Measurements from ENCODE around the gene CUL5. TPM values are rescaled to one million over a fixed set of nuclear protein-coding genes. Genes with fewer than 3 reads are reported as not detected.

The CUL5 gene
- total RNA-seq, 2 experiments from 2014 or later = 32.2 to 34.6 TPM

DNA sequence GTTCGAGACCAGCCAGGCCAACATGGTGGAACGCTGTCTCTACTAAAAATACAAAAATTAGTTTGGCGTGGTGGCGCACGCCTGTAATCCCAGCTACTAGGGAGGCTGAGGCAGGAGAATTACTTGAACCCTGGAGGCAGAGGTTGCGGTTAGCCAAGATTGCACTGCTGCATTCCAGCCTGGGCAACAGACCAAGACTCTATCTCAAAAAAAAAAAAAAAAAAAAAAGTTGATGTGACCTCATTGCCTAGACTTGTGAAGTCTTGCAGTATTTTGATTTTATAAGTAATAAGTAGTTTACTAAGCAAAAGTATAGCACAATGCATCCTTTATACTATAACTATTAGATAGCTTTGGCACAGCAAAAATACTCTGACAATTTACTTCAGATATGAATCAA lies 9.9 kb upstream of the CUL5 start:
- ChIA-PET CTCF (interaction anchor here (4.2 kb wide), 1 partner anchor 10 kb away, joined by 26 read pairs; the partner anchor contains the start of gene CUL5), POLR2A (no interaction called here)
- Mint-ChIP-seq H3K27me3 (peaks cover 1% of the 10 kb centered on the region), H3K36me3 (ENCODE audit: low read depth) (no peaks in the 10 kb centered on the region), H3K9me3 (no peaks in the 10 kb centered on the region), H3K4me1 (ENCODE audit: low read depth) (no peaks in the 10 kb centered on the region), H3K4me3 (no peak overlapping the region), H3K27ac (no peak overlapping the region)
- no peak for TF ChIP-seq CTCF (IDR thresholded peaks at IDR 0.05)
- intact Hi-C loops (cut with micrococcal nuclease) = no loop called here
- DNase-seq (no peak), ATAC-seq (no peak)

- Mint-ChIP-seq H3K4me3 (no peak overlapping the region), H3K27me3 (peaks cover 1% of the 10 kb centered on the region), H3K36me3 (ENCODE audit: low read depth) (no peaks in the 10 kb centered on the region), H3K9me3 (no peaks in the 10 kb centered on the region), H3K4me1 (ENCODE audit: low read depth) (no peaks in the 10 kb centered on the region), H3K27ac (no peak overlapping the region)
- DNase-seq = peak; percentile 56
- ChIA-PET CTCF (interaction anchor here (0.8 to 4.2 kb wide), 9 partner anchors 9 to 854 kb away, joined by 3 to 26 read pairs (median 3); partner anchors contain the start of gene CUL5), POLR2A (no interaction called here)
- intact Hi-C loops (cut with micrococcal nuclease) = no loop called here
- peak; percentile 65 for TF ChIP-seq CTCF (IDR thresholded peaks at IDR 0.05)
- ATAC-seq = peak; percentile 99
Measured at GRCh38 chr11:107999759-108000455, 8.8 kb upstream of the CUL5 start.

- H3K4me3 Mint-ChIP-seq = no peak overlapping the region
- DNase-seq = no peak
- no peak for TF ChIP-seq CTCF (IDR thresholded peaks at IDR 0.05)
- no peaks in the 10 kb centered on the region for H3K36me3 Mint-ChIP-seq (ENCODE audit: low read depth)
- peaks cover 1% of the 10 kb centered on the region for H3K27me3 Mint-ChIP-seq
- H3K9me3 Mint-ChIP-seq = no peaks in the 10 kb centered on the region
- POLR2A ChIA-PET = no interaction called here
- CTCF ChIA-PET = no interaction called here
- no peaks in the 10 kb centered on the region for H3K4me1 Mint-ChIP-seq (ENCODE audit: low read depth)
- H3K27ac Mint-ChIP-seq = no peak overlapping the region
- ATAC-seq = no peak
- intact Hi-C loops (cut with micrococcal nuclease) = no loop called here
Measured at GRCh38 chr11:108002476-108002875, 6.2 kb upstream of the CUL5 start.

DNA sequence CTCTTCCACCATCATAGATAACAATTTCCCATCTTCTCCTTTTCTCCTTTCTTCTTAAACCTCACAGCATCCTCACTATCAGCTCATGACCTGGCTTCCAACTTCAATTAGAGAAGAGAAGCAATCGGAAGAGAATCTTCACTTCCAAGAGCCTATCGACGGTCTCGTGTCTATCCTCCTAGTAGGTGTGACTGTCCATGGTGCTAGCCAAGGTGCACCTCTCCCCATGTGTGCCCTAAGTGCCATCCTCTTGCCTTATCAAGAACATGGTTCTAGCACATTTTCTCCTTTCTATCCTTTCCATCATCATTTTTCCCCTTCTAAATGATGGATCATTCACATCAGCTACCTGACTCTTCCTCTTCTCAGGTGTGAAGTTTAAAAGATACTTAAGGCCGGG lies 5.1 kb upstream of the CUL5 start:
- intact Hi-C loops (cut with micrococcal nuclease) = no loop called here
- peaks cover 3% of the 10 kb centered on the region for H3K4me1 Mint-ChIP-seq (ENCODE audit: low read depth)
- H3K9me3 Mint-ChIP-seq = no peaks in the 10 kb centered on the region
- TF ChIP-seq CTCF (IDR thresholded peaks at IDR 0.05) = no peak
- DNase-seq = no peak
- H3K4me3 Mint-ChIP-seq = no peak overlapping the region
- H3K27me3 Mint-ChIP-seq = peaks cover 1% of the 10 kb centered on the region
- no peak for ATAC-seq
- H3K36me3 Mint-ChIP-seq (ENCODE audit: low read depth) = no peaks in the 10 kb centered on the region
- POLR2A ChIA-PET = no interaction called here
- no peak overlapping the region for H3K27ac Mint-ChIP-seq
- CTCF ChIA-PET = no interaction called here

- H3K4me1 Mint-ChIP-seq (ENCODE audit: low read depth) = peaks cover 16% of the 10 kb centered on the region
Measured at GRCh38 chr11:108007819-108008218, 879 bp upstream of the CUL5 start.

More at GRCh38 chr11:108007819-108008218, 879 bp upstream of the CUL5 start:
- Mint-ChIP-seq H3K27ac (no peak overlapping the region), H3K27me3 (no peaks in the 10 kb centered on the region), H3K4me3 (peak overlapping the region; percentile 98), H3K36me3 (ENCODE audit: low read depth) (peaks cover 13% of the 10 kb centered on the region), H3K9me3 (no peaks in the 10 kb centered on the region)
- no peak for DNase-seq
- CTCF ChIA-PET = interaction anchor here (1.3 to 2.0 kb wide), 3 partner anchors 19 to 72 kb away, joined by 3 to 11 read pairs (median 9); no protein-coding TSS in a partner anchor
- POLR2A ChIA-PET = interaction anchor here (0.6 to 0.7 kb wide), 3 partner anchors 18 to 321 kb away, joined by 3 read pairs; no protein-coding TSS in a partner anchor
- no peak for TF ChIP-seq CTCF (IDR thresholded peaks at IDR 0.05)
- no peak for ATAC-seq
- intact Hi-C loops (cut with micrococcal nuclease) = loop anchor here (5.0 kb wide), 1 partner anchor 654 kb away; no protein-coding TSS in a partner anchor

Measured in activated CD8-positive, alpha-beta T cell treated with anti-CD3 and anti-CD28 coated beads for 36 hours (primary cell).